BJ (cell line): ENCODE results near the gene DNM3. TPM values are rescaled to one million over a fixed set of nuclear protein-coding genes. Genes with fewer than 3 reads are reported as not detected.

ENCODE experiments used
- CTCF ChIA-PET: fragments of 350-600 bp; formaldehyde crosslinking; extraction: SDS; loops from one replicate; lab custom pipeline; 2021; ENCODE audit warnings: antibody characterized with exemption, inconsistent platforms; lab: Yijun Ruan, JAX
- POLR2A ChIA-PET: fragments of 300-600 bp; sonication (Branson Sonifier 250); formaldehyde crosslinking; extraction: SDS; loops from one replicate; lab custom pipeline; 2021; ENCODE audit warnings: antibody characterized with exemption; lab: Charles Lee
- DNase-seq: peaks from one replicate; pipeline ENCODE4 v3.0.0-alpha.2; 2011; ENCODE audit warnings: low read depth
- H3K27me3 ChIP-seq: 2 replicates; pipeline ENCODE4 v1.6.0; 2011; ENCODE audit warnings: low read length; ENCODE audit not compliant: control insufficient read depth, insufficient read depth
- H3K36me3 ChIP-seq: 2 replicates; pipeline ENCODE4 v1.5.1; 2011; ENCODE audit warnings: low read length; ENCODE audit not compliant: control insufficient read depth, insufficient read depth
- H3K4me3 ChIP-seq: 2 replicates; pipeline ENCODE4 v1.5.1; 2011; ENCODE audit warnings: low read depth, mild to moderate bottlenecking, control low read depth, low read length
- polyA plus RNA-seq: library from polyadenylated mRNA; depleted of rRNA; stranded (reverse); fragments of >200 nt; gene quantifications from 2 replicates; pipeline ENCODE4 v1.2.3, GENCODE V29; 2011
- TF ChIP-seq, protein P1 (sequence below): IDR thresholded peaks from 2 replicates; pipeline ENCODE4 v1.5.1; 2011; ENCODE audit warnings: low read depth, mild to moderate bottlenecking, control low read depth, inconsistent platforms, low read length, moderate library complexity; ENCODE audit not compliant: insufficient read depth

DNM3 gene
- polyA plus RNA-seq, 1 experiment, result 0.26 TPM

DNA sequence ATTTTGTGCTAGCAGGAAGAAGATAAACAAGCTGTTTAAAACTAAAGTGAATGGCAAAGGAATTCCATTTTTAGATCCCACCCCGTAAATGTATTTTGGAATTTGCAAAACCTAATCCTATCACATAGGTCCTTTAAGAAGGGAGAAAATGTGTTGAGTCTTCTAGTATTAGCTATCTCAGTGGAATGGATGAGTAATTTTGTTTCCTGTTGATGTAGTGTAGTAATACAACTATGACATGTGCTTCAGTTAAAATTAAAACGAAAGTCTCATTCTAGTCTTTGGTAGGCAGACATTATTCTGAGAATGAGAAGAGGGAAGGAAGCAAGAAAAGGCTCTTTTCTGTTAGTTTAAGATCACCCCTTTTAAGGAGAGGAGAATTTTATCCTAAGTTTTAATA lies 313.3 kb downstream of the DNM3 start:
- ChIA-PET POLR2A (no interaction called here), CTCF (interaction anchor here (1.5 kb wide), 1 partner anchor 204 kb away, joined by 7 read pairs; no protein-coding TSS in a partner anchor)

DNA sequence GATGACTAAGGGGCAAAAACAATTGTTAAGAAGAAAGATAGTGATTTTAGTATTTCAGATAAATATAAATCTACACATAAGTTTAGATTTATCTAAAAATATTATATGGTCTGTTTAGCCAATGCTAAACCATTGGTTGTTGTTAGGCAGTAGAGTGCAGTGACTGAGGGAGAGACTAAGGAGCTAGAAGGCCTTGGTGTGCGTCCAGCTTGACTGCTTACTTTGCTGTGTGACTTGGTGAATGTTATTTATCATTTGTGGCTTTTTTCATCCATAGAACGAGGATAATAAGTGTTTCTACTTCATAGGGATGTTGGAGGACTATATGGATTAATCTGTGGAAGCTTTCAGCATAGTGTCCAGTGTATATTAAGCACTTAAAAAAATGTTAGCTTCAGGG lies 314.5 kb downstream of the DNM3 start:
- POLR2A ChIA-PET, result interaction anchor here (0.5 kb wide), 1 partner anchor 12 kb away, joined by 11 read pairs; no protein-coding TSS in a partner anchor
- DNase-seq, result no peak

More for the DNA sequence above, 313.3 kb downstream of the DNM3 start:
- Histone ChIP-seq H3K4me3 (0 out of 2 replicates have a peak overlapping the region, but pooled peaks have one; percentile 5), H3K27me3 (no peaks in the 10 kb centered on the region), H3K36me3 (no peaks in the 10 kb centered on the region)
- DNase-seq, result peak; percentile 74
- TF ChIP-seq, protein P1, sequence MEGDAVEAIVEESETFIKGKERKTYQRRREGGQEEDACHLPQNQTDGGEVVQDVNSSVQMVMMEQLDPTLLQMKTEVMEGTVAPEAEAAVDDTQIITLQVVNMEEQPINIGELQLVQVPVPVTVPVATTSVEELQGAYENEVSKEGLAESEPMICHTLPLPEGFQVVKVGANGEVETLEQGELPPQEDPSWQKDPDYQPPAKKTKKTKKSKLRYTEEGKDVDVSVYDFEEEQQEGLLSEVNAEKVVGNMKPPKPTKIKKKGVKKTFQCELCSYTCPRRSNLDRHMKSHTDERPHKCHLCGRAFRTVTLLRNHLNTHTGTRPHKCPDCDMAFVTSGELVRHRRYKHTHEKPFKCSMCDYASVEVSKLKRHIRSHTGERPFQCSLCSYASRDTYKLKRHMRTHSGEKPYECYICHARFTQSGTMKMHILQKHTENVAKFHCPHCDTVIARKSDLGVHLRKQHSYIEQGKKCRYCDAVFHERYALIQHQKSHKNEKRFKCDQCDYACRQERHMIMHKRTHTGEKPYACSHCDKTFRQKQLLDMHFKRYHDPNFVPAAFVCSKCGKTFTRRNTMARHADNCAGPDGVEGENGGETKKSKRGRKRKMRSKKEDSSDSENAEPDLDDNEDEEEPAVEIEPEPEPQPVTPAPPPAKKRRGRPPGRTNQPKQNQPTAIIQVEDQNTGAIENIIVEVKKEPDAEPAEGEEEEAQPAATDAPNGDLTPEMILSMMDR, result no peak

DNA sequence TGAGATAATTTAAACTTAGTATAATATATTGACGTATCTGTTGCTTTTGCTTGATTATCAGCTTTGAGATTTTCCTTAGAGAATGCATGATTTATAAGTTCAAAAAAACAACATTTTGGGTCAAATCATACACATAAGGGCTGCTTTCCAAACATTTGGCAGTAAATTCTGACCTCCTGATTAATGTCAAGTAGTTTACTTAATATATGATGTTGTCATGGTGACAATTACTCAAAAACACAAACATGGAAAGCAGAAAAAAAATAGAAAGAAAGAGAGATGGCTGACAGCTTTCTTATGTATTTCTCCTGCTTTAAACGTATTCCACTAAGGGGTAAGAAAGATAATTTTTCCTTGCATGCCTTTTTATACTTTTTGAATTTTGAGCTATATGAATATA lies 320.9 kb downstream of the DNM3 start:
- no peaks in the 10 kb centered on the region for H3K36me3 ChIP-seq
- DNase-seq, result no peak
- no peak overlapping the region for H3K4me3 ChIP-seq
- TF ChIP-seq, protein P1, result no peak
- ChIA-PET CTCF (no interaction called here), POLR2A (interaction anchor here (0.6 kb wide), 1 partner anchor 181 kb away, joined by 3 read pairs; no protein-coding TSS in a partner anchor)
- H3K27me3 ChIP-seq, result no peaks in the 10 kb centered on the region

More for the DNA sequence above, 314.5 kb downstream of the DNM3 start:
- Histone ChIP-seq H3K4me3 (no peak overlapping the region), H3K27me3 (no peaks in the 10 kb centered on the region), H3K36me3 (no peaks in the 10 kb centered on the region)
- CTCF ChIA-PET, result interaction anchor here (0.7 kb wide), 1 partner anchor 245 kb away, joined by 4 read pairs; no protein-coding TSS in a partner anchor
- TF ChIP-seq, protein P1, result no peak

DNA sequence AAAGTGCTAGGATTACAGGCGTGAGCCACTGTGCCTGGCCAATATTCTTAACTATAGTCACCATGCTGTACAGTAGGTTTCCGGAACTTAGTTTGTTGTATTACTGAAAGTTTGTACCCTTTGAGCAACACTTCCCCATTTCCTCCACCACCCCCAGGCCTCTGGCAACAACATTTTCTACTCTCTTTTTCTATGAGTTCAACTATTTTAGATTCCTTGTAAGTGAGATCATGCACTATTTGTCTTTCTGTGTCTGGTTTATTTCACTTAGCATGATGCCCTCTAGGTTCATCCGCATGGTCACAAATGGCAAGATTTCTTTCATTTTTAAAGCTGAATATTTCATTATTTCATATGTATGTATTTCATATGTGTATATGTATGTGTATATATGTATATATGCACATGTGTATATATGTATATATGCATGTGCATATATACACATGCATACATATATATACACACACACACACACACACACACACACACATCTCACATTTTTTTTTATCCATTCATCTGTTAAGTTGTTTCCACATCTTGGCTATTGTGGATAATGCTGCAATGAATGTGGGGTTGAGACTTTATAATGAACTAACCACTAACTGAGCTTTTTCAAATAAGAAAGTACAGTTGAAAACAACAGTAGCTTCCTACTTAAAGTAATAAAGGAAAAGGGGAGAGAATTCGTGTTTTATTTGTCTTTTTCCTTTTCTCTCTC lies 322.4 kb downstream of the DNM3 start:
- DNase-seq, result no peak
- POLR2A ChIA-PET, result interaction anchor here (0.6 kb wide), 1 partner anchor 18 kb away, joined by 6 read pairs; no protein-coding TSS in a partner anchor
- no peaks in the 10 kb centered on the region for H3K36me3 ChIP-seq
- H3K4me3 ChIP-seq, result no peak overlapping the region
- TF ChIP-seq, protein P1, result no peak
- CTCF ChIA-PET, result no interaction called here
- no peaks in the 10 kb centered on the region for H3K27me3 ChIP-seq

DNA sequence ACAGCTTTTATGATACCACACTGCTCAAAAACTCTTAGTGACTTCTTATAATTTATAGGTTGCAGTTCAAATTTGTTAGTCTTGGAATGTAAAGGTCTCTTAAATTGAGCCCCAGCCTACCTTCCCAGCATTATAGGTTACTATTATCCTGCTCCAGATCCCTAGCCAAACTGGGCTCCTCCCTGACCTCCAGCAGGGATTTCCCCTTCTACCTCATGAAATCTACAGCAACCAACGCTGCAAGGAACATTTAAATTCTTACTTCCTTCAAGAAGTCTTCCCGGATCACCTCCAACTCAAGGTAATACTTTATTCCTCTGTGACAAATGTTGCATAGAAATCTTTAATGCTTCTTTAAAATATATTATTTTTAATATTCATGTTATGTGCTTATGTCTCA lies 324.1 kb downstream of the DNM3 start:
- ChIA-PET CTCF (interaction anchor here (1.5 kb wide), 1 partner anchor 15 kb away, joined by 3 read pairs; no protein-coding TSS in a partner anchor), POLR2A (no interaction called here)
- no peaks in the 10 kb centered on the region for H3K27me3 ChIP-seq

More for the DNA sequence above, 324.1 kb downstream of the DNM3 start:
- no peak for DNase-seq
- Histone ChIP-seq H3K4me3 (no peak overlapping the region), H3K36me3 (no peaks in the 10 kb centered on the region)
- TF ChIP-seq, protein P1, result no peak
